ENCODE measurements around the gene ZSWIM8. TPM values are rescaled to one million over a fixed set of nuclear protein-coding genes. Genes with fewer than 3 reads are reported as not detected.

The ZSWIM8 gene
- total RNA-seq, 2 donors from 2014 or later: 126 to 144 TPM

DNA sequence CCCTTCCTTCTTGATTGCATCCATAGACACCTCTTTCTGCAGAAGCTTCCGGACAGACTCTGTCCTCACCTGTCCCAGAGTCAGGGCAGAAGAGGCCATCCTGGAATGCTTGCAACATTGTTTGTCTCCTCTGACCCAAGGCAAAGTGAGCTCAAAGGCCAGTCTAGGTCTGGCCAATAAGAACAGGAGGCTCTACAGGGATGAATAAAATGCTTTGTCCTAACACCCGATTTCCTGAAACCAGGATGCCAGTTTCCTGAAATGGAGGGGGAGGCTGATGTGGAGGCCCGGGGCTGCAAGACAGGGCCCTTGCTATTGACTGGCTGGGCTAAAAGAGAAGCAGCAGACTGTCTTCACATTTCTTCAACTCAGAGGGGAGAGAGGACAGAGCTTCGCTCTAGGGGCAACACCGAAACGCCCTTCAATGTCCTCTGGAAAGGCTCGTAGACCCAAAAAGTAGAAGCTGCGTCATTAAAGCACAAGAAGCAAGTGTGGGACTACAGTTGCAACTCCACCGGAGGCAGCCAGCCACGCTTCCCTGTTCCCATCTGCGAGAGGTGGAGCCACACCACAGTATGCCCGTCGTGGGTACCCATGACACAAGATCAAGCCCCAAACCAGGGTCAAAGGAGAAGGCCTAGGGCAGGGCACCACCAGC is 55.1 kb downstream of the ZSWIM8 start:
- peaks cover 6 to 24% of the 10 kb centered on the region in 2 donors for H3K4me1 ChIP-seq (ENCODE audit: control insufficient read depth in 1 of 2, low read depth in 2 of 2)
- no peaks in the 10 kb centered on the region for H3K9me3 ChIP-seq
- no peak for ATAC-seq (ENCODE audit: insufficient number of reproducible peaks, low FRiP score, low read depth)
- H3K36me3 ChIP-seq: peaks cover 63% of the 10 kb centered on the region
- TF ChIP-seq, protein P1, sequence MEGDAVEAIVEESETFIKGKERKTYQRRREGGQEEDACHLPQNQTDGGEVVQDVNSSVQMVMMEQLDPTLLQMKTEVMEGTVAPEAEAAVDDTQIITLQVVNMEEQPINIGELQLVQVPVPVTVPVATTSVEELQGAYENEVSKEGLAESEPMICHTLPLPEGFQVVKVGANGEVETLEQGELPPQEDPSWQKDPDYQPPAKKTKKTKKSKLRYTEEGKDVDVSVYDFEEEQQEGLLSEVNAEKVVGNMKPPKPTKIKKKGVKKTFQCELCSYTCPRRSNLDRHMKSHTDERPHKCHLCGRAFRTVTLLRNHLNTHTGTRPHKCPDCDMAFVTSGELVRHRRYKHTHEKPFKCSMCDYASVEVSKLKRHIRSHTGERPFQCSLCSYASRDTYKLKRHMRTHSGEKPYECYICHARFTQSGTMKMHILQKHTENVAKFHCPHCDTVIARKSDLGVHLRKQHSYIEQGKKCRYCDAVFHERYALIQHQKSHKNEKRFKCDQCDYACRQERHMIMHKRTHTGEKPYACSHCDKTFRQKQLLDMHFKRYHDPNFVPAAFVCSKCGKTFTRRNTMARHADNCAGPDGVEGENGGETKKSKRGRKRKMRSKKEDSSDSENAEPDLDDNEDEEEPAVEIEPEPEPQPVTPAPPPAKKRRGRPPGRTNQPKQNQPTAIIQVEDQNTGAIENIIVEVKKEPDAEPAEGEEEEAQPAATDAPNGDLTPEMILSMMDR (IDR thresholded peaks at IDR 0.05): no peak
- H3K27ac ChIP-seq: no peak overlapping the region
- DNase-seq (ENCODE audit: low spot score): no peak
- H3K4me3 ChIP-seq: no peak overlapping the region
- H3K27me3 ChIP-seq (replicated peaks; ENCODE audit: insufficient read depth): no peaks in the 10 kb centered on the region

DNA sequence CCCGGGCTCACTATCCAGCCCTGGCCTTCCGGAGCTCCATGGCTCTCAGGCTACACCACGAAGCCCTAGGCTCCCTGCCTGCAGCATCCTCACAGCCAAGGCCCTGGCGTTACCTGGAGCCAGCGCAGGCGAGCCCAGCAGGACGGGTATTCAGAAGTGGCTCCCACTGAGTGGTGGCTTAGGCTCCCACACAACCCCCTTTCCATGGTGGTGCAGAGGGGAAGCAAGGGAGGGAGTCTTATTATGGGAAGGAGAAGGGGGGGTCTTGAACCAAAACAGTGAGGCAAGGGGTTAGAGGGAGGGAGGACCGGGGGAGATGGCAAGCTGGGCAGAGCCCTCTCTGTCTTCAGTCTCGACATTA is 55.6 kb downstream of the ZSWIM8 start:
- H3K4me1 ChIP-seq (ENCODE audit: control insufficient read depth in 1 of 2, low read depth in 2 of 2): peaks cover 6 to 24% of the 10 kb centered on the region in 2 donors
- H3K27me3 ChIP-seq (replicated peaks; ENCODE audit: insufficient read depth): no peaks in the 10 kb centered on the region
- H3K4me3 ChIP-seq: no peak overlapping the region
- DNase-seq (ENCODE audit: low spot score): no peak
- no peaks in the 10 kb centered on the region for H3K9me3 ChIP-seq
- H3K36me3 ChIP-seq: peaks cover 65% of the 10 kb centered on the region
- no peak overlapping the region for H3K27ac ChIP-seq
- TF ChIP-seq, protein P1 (IDR thresholded peaks at IDR 0.05): no peak
- no peak for ATAC-seq (ENCODE audit: insufficient number of reproducible peaks, low FRiP score, low read depth)

DNA sequence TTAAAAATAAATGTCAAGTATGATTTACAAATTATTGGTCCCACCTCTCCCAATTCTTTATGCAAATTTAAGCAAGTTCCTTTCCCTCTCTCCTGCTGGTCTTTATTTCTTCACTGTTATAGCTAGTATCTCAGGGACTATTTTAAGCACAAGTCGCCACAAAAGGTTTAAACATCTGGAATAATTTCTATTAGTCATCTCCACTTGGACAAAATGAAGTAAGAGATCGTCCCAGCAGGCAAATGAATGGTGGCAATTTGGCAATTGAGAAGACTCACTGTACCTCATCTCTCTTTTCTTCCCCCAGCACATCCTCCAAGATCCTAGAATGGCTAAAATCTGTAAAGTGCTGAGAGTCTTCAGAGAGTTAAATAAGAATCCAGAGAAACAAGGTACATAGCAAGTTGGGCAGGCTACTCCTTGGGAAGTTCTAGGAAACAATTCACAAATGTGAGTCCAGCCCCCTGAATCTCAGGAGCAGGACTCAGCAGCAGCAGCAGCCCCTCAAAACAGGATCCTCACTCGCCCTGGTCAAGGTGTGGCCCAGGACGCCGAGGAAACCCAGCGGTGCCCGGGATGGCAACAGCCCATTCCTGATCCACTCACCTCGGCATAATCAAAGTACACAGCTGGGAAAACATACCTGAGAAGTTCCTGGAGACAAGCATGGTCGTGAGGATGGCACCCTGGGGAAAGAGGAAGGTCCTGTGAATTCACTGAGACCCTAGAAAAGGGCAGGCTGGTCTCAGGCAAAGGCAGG is 56.3 kb downstream of the ZSWIM8 start:
- TF ChIP-seq, protein P1 (IDR thresholded peaks at IDR 0.05): no peak
- no peak overlapping the region for H3K4me3 ChIP-seq
- H3K27ac ChIP-seq: peak overlapping the region in 1 of 2 donors; percentile 15
- DNase-seq (ENCODE audit: low spot score) (no peak), ATAC-seq (ENCODE audit: insufficient number of reproducible peaks, low FRiP score, low read depth) (no peak)
- peaks cover 6 to 17% of the 10 kb centered on the region in 2 donors for H3K4me1 ChIP-seq (ENCODE audit: control insufficient read depth in 1 of 2, low read depth in 2 of 2)
- peaks cover 67% of the 10 kb centered on the region for H3K36me3 ChIP-seq
- H3K9me3 ChIP-seq: no peaks in the 10 kb centered on the region
- H3K27me3 ChIP-seq (replicated peaks; ENCODE audit: insufficient read depth): no peaks in the 10 kb centered on the region

DNA sequence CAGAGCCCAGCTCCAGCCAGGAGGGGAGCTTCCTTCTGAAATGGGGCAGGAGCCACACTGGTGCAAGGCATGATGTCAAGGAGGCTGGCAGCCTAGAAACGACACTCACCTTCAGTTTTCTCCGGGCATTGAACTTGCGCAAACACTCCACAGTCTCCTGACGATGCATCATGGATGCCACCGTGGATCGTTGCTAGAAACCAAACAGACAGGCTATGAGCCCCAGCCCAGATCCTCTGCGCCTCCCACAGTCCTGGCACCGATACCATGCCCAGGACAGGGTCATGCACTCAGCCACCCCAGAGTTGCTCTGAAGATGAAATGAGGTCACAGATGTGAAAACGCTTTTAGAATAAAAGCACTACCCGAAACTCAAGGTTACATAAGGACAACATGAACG is 56.9 kb downstream of the ZSWIM8 start:
- ATAC-seq (ENCODE audit: insufficient number of reproducible peaks, low FRiP score, low read depth) (no peak), DNase-seq (ENCODE audit: low spot score) (no peak)
- H3K36me3 ChIP-seq: peaks cover 73% of the 10 kb centered on the region
- H3K9me3 ChIP-seq: no peaks in the 10 kb centered on the region
- H3K4me3 ChIP-seq: no peak overlapping the region
- no peak overlapping the region for H3K27ac ChIP-seq
- H3K4me1 ChIP-seq (ENCODE audit: control insufficient read depth in 1 of 2, low read depth in 2 of 2): peaks cover 6 to 12% of the 10 kb centered on the region in 2 donors
- TF ChIP-seq, protein P1 (IDR thresholded peaks at IDR 0.05): no peak
- no peaks in the 10 kb centered on the region for H3K27me3 ChIP-seq (replicated peaks; ENCODE audit: insufficient read depth)

DNA sequence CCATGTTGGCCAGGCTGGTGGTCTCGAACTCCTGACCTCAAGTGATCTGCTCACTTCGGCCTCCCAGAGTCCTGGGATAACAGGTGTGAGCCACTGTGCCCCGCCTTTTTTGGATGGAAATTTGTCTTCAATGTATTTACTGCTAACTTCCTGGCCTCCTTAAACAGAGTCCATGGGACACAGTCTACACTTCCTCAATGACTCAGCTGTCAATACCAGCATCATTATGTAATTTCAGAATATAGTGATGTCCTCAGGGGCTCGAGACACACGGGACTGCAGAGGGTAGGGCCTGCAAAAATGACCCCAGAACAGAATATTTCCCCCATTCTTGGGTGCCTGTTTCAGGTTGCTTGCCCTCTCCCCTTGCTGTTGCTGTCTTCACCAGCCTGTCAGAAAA is 57.9 kb downstream of the ZSWIM8 start:
- Histone ChIP-seq H3K9me3 (no peaks in the 10 kb centered on the region), H3K4me3 (no peak overlapping the region), H3K27me3 (replicated peaks; ENCODE audit: insufficient read depth) (no peaks in the 10 kb centered on the region), H3K4me1 (ENCODE audit: control insufficient read depth in 1 of 2, low read depth in 2 of 2) (peaks cover 0 to 2% of the 10 kb centered on the region in 2 donors), H3K27ac (peak overlapping the region in 1 of 2 donors; percentile 11), H3K36me3 (peaks cover 83% of the 10 kb centered on the region)
- ATAC-seq (ENCODE audit: insufficient number of reproducible peaks, low FRiP score, low read depth) (no peak), DNase-seq (ENCODE audit: low spot score) (no peak)
- TF ChIP-seq, protein P1 (IDR thresholded peaks at IDR 0.05): no peak
